GM21576 (cell line): Measurements from ENCODE around the gene HTR7.

ENCODE experiments used
- ATAC-seq: cut with Tn5 transposase; IDR thresholded peaks from one replicate; pipeline ENCODE4 v1.9.1; 2021; ENCODE audit warnings: mild to moderate bottlenecking, moderate library complexity; ENCODE audit not compliant: unreplicated experiment

HTR7 gene

DNA sequence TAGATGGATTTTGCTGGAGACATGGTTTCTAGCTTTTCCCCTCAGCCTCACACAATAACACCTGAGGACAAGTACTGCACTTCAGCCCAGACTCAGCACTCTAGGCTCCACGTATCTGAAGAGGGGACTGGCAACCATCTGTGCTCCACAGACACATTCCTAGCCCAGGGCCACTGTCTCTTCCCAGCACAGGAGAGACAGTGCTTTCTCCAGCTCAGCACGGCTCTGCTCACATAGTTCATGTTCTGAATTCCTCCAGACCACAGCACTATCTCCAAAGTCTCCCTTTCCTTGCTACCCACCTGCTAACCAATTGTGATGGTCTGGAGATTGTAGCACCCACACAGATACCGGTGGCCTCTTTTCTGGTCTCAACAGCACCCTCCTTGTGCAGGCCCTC lies 114.5 kb downstream of the HTR7 start:
- no peak for ATAC-seq

GRCh38 chr10:90741926-90742565 lies 115.8 kb downstream of the HTR7 start:
- ATAC-seq, result no peak

GRCh38 chr10:90740265-90740664 lies 117.6 kb downstream of the HTR7 start:
- ATAC-seq, result no peak

- ATAC-seq, result no peak
Observed at GRCh38 chr10:90738885-90739284, 119.0 kb downstream of the HTR7 start.

GRCh38 chr10:90734415-90734814 lies 123.4 kb downstream of the HTR7 start:
- no peak for ATAC-seq

- no peak for ATAC-seq
Observed at GRCh38 chr10:90732581-90732980, 125.3 kb downstream of the HTR7 start.

DNA sequence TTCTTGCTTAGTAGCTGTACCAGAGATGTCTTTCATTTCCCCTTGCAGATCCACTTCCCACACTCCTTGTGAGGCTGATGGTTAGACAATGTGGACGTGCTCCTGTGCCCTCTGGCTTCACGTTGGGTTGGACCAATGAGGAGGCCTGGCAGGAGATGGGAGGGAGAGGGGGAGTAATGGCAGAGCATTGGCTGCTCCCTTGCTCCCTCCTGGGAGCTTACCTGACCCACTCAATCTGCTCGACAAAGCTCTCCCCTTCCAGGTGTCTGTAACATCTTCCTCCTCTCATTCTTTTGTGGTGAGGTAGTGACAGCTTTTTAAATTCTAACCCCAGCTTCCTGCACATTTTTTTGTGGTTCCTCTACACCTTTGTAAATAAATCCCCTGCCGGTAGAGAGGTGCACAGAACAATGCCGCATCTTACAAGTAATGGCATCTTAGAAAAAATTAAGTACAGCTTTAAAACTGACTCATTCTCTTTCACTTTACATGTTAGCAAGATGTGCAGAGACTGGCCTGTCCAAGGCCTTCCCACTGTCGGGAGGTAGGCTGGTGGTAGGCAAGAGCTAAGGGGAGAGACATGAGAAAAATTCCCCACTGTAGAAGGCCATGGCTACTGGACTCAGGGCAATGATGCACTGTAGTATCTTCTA lies 134.3 kb downstream of the HTR7 start:
- no peak for ATAC-seq

DNA sequence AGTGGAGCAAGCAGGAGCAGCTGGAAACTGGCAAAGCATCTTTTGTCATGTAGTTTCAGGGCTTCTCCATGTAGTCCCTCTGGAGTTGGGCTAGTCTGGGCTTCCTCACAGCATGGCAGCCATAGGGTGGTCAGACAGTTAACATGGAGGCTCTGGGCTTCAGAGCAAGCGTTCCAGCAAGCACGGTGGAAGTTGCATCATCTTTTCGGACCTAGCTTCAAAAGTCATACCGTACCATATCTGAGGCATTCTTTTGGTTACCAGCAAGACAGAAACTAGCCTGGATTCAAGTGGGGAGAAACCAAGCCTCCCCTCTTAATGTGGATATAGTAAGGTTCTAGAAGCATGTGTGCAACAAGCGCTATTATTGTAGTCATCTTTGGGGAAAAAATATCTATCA lies 135.0 kb downstream of the HTR7 start:
- ATAC-seq, result no peak

GRCh38 chr10:90718182-90718581 lies 139.7 kb downstream of the HTR7 start:
- ATAC-seq, result no peak

- ATAC-seq, result no peak
Observed at GRCh38 chr10:90712529-90712928, 145.3 kb downstream of the HTR7 start.

GRCh38 chr10:90709727-90710126 lies 148.1 kb downstream of the HTR7 start:
- no peak for ATAC-seq

DNA sequence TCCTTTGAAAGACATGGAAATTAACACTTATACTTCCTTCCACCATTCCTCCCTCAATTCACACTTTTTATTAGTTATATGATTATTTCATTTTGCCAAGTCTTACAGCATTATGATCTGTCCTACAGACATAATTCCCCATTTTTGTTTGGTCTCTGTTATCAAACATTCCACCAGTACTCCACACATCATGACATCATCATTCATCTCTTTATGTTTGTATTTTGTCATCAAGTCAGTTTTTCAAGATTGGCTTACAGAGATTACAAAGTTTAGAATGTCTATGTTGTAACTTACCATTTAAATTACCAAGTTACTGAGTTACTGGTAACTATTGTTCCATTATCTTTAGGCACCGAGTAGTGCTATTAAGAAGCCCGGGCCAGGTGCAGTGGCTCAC lies 150.2 kb downstream of the HTR7 start:
- no peak for ATAC-seq

DNA sequence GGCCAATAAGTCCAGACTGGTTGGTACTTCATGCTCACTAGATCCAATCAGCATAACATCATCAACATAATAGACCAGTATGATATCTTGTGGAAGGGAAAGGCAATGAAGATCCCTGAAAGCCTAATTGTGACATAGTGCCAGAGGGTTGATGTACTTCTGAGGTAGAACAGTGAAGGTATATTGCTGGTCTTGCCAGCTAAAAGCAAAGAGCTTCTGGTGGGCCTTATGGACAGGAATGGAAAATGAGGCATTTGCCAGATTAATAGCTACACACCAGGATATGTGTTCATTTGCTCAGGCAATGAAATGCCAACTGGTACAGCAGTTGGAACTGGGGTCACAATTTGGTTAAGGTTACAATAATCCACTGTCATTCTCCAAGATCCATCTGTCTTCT lies 156.4 kb downstream of the HTR7 start:
- ATAC-seq, result no peak

GRCh38 chr10:90695915-90696676 lies 161.7 kb downstream of the HTR7 start:
- ATAC-seq, result no peak
